KMS-11 (cell line): ENCODE data around the gene AP3M1.
A peak's percentile ranks its signal among the peaks of the same experiment; 100 is the strongest.
"Not testable (repeated sequence)": the region's sequence is repeated elsewhere in the genome, so short reads cannot be mapped to it uniquely, and the experiment has no call there.

Experiments used
- H2AFZ ChIP-seq: fragments of 200-600 bp; sonication (generic); 2 replicates; pipeline ENCODE4 v1.6.1; 2016; ENCODE audit warnings: antibody characterized with exemption, mixed run types, low read depth
- H3K27ac ChIP-seq: fragments of 200-600 bp; sonication (generic); 2 replicates; pipeline ENCODE4 v1.6.1; 2016; ENCODE audit warnings: mild to moderate bottlenecking, mixed run types
- H3K27me3 ChIP-seq: fragments of 200-600 bp; sonication (generic); 2 replicates; pipeline ENCODE4 v1.6.1; 2017; ENCODE audit warnings: mild to moderate bottlenecking, low read depth, mixed run types, moderate library complexity; ENCODE audit not compliant: insufficient read depth
- H3K36me3 ChIP-seq: fragments of 200-600 bp; sonication (generic); 2 replicates; pipeline ENCODE4 v1.6.1; 2017; ENCODE audit warnings: mild to moderate bottlenecking, mixed run types; ENCODE audit not compliant: insufficient read depth
- H3K4me1 ChIP-seq: fragments of 200-600 bp; sonication (generic); 2 replicates; pipeline ENCODE4 v1.6.1; 2016; ENCODE audit warnings: mild to moderate bottlenecking, low read depth, mixed run types; ENCODE audit not compliant: poor library complexity, severe bottlenecking
- H3K4me2 ChIP-seq: fragments of 200-600 bp; sonication (generic); 2 replicates; pipeline ENCODE4 v1.7.0; 2016; ENCODE audit warnings: mild to moderate bottlenecking, mixed run types
- H3K4me3 ChIP-seq: fragments of 200-600 bp; sonication (generic); IDR thresholded peaks from 2 replicates; pipeline ENCODE4 v1.6.1; 2017; ENCODE audit warnings: low read depth, low read length, mixed read lengths; ENCODE audit not compliant: insufficient read depth
- H3K79me2 ChIP-seq: fragments of 200-600 bp; sonication (generic); 2 replicates; pipeline ENCODE4 v1.6.1; 2016; ENCODE audit warnings: low read depth, mixed run types; ENCODE audit not compliant: insufficient read depth
- H3K9ac ChIP-seq: fragments of 200-600 bp; sonication (generic); 2 replicates; pipeline ENCODE4 v1.6.1; 2016; ENCODE audit warnings: mild to moderate bottlenecking, mixed run types
- H4K20me1 ChIP-seq: fragments of 200-600 bp; sonication (generic); 2 replicates; pipeline ENCODE4 v1.6.1; 2016; ENCODE audit warnings: mild to moderate bottlenecking, mixed run types; ENCODE audit not compliant: insufficient read depth
- TF ChIP-seq, protein P1 (sequence below): fragments of 200-600 bp; sonication (generic); conservative IDR thresholded peaks from 2 replicates; pipeline ENCODE4 v1.6.1; 2017; ENCODE audit warnings: low read depth, mild to moderate bottlenecking, antibody characterized with exemption, low read length, moderate library complexity, mixed read lengths

Gene AP3M1

DNA sequence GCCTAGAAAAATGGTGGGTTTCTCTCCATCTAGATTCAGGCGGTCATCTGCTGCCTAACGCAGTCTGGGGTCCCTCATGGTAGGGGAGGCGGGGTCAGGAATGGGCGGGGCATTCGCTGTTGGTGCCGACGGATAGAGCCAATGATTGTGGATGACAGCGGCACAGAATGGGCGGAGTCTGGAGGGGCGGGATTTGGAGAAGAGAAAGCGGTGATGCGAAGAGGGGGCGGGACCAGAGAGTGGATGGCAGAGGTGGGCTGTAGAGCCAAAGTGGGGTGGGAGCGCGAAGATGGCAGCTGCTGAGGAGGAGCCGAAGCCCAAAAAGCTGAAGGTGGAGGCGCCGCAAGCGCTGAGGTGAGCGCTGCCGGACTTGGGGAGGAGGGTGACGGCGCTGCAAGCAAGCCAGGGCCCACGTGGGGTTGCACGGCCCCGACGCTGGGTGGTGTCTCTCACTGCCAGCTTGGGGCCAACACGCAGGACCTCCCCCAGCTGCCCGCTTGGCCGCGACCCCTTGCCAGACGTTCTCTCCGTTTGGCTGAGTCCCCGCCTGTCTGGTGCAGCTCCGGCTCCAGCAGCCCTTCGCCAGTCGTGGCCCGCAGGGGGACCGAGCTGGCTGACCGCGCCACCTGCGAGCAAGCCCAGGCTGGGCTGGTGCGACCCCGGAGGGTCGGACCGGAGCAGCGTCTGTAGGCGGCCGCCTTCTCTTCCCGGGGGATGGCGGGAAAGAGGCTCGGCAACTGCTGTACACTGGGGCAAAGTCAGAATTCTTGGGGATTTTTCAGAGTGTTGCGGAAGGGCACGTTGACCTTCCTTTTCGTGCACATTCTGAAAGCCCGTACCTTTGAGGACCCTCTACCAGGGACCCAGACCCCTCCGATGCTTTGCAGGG is 606 bp upstream of the AP3M1 start, which contains the start of gene ADK:
Gene ADK (plus strand): TSS at position 232 of the 889 bp plus-strand sequence. CDS start 58 bp downstream, at position 290.
- H3K4me1 ChIP-seq: peaks cover 38% of the 10 kb centered on the region
- no peaks in the 10 kb centered on the region for H3K36me3 ChIP-seq
- peak within 1 kb of the TSS; percentile 63 for H2AFZ ChIP-seq
- H3K4me2 ChIP-seq: peak within 1 kb of the TSS; percentile 96
- H4K20me1 ChIP-seq: 0 out of 2 replicates have a peak, but pooled peaks cover 6% of the 10 kb centered on the region
- H3K27ac ChIP-seq: peak within 1 kb of the TSS; percentile 74
- peak within 1 kb of the TSS; percentile 25 for H3K4me3 ChIP-seq
- TF ChIP-seq, protein P1, sequence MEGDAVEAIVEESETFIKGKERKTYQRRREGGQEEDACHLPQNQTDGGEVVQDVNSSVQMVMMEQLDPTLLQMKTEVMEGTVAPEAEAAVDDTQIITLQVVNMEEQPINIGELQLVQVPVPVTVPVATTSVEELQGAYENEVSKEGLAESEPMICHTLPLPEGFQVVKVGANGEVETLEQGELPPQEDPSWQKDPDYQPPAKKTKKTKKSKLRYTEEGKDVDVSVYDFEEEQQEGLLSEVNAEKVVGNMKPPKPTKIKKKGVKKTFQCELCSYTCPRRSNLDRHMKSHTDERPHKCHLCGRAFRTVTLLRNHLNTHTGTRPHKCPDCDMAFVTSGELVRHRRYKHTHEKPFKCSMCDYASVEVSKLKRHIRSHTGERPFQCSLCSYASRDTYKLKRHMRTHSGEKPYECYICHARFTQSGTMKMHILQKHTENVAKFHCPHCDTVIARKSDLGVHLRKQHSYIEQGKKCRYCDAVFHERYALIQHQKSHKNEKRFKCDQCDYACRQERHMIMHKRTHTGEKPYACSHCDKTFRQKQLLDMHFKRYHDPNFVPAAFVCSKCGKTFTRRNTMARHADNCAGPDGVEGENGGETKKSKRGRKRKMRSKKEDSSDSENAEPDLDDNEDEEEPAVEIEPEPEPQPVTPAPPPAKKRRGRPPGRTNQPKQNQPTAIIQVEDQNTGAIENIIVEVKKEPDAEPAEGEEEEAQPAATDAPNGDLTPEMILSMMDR: no peak
- H3K9ac ChIP-seq: peak within 1 kb of the TSS; percentile 82
- no peaks in the 10 kb centered on the region for H3K27me3 ChIP-seq
- peaks cover 83% of the 10 kb centered on the region for H3K79me2 ChIP-seq

DNA sequence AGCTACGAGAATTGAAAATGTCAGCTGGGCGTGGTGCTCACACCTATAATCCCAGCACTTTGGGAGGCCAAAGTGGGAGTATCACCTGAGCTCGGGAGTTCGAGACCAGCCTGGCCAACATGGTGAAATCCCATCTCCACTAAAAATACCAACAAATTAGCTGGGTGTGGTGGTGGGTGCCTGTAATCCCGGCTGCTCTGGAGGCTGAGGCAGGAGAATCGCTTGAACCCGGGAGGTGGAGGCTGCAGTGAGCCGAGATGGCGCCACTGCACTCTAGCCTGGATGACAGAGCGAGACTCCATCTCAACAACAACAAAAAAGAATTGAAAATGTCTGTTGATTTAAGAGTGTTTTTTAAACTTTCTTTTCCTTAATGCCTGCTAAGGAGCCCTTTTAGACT is 3.6 kb downstream of the AP3M1 start:
- not testable (repeated sequence) for H3K27ac ChIP-seq, H3K4me2 ChIP-seq, H2AFZ ChIP-seq, H3K27me3 ChIP-seq, H3K9ac ChIP-seq, H4K20me1 ChIP-seq, H3K4me3 ChIP-seq, H3K36me3 ChIP-seq
- H3K4me1 ChIP-seq: peaks cover 19% of the 10 kb centered on the region
- peaks cover 72% of the 10 kb centered on the region for H3K79me2 ChIP-seq

DNA sequence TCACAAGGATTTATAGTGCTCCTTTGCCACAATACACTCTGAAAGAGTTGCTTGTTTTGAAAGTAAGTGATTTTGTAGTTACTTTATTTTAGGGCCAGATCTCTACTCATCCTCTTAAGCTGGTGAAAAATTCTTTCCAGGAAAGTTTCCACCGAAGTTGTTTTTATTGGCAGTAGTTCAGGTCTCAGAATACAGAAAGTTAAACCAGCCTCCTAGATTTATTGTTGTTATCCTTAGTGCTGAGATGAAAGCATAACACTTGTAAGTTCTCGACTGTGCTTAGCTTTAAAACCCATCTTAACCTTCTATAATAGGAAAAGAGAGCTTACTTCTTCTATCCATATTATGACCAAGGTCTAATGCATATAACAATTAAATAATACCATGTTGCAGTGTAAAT is 5.5 kb downstream of the AP3M1 start:
- Histone ChIP-seq H3K79me2 (peaks cover 69% of the 10 kb centered on the region), H3K4me1 (peaks cover 19% of the 10 kb centered on the region), H3K4me3 (no peak overlapping the region), H3K27ac (no peak overlapping the region), H4K20me1 (no peaks in the 10 kb centered on the region), H2AFZ (no peak overlapping the region), H3K27me3 (no peaks in the 10 kb centered on the region), H3K9ac (no peak overlapping the region), H3K4me2 (no peak overlapping the region), H3K36me3 (no peaks in the 10 kb centered on the region)
- TF ChIP-seq, protein P1: no peak

DNA sequence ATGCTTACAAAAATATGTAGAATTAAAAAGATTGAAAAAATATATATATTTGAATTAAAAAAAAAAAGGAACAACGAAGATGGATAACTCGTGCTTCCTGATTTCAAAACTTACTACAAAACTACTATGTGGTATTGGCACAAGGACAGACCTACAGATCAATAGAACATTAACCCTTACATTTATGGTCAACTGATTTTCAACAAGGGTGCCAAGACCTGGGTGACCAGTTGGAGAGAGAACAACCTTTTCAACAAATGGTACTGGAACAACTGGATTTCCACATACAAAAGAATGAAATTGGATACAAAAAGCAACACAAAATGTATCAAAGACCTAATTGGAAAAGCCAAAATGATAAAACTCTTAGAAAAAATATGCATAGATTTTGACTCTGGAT is 10.1 kb downstream of the AP3M1 start:
- TF ChIP-seq, protein P1: no peak
- Histone ChIP-seq H3K79me2 (peaks cover 28% of the 10 kb centered on the region; the same call in 1 of the 2 replicates), H3K36me3 (peaks cover 7% of the 10 kb centered on the region; the same call in 1 of the 2 replicates), H3K9ac (no peak overlapping the region), H4K20me1 (no peaks in the 10 kb centered on the region), H3K4me3 (no peak overlapping the region), H2AFZ (no peak overlapping the region), H3K4me2 (no peak overlapping the region), H3K4me1 (no peaks in the 10 kb centered on the region), H3K27me3 (no peaks in the 10 kb centered on the region), H3K27ac (no peak overlapping the region)

DNA sequence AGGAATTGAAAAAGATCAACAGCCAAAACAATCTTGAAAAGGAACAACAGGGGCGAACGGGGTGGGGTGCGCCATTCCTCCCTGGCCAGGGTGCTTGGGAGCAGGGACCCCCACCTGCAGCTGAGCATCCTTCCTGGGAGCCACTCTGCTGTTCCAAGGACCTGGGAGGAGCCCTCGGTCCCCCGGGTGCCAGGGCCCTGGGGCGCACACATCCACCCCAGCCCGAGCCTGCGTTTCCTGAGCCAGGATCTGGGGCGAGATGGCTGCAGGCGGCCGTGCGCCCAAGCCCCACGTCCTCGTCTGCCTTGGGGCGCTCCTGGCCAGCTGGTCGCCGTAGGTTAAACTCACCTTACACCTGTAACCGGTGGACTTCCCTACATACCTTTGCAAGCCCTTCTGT is 10.6 kb downstream of the AP3M1 start:
- Histone ChIP-seq H3K27me3 (no peaks in the 10 kb centered on the region), H4K20me1 (no peaks in the 10 kb centered on the region), H3K36me3 (peaks cover 7% of the 10 kb centered on the region; the same call in 1 of the 2 replicates), H3K79me2 (peaks cover 22% of the 10 kb centered on the region; the same call in 1 of the 2 replicates), H3K27ac (no peak overlapping the region), H3K4me3 (no peak overlapping the region), H2AFZ (no peak overlapping the region), H3K4me2 (no peak overlapping the region), H3K4me1 (no peaks in the 10 kb centered on the region), H3K9ac (no peak overlapping the region)
- TF ChIP-seq, protein P1: no peak

DNA sequence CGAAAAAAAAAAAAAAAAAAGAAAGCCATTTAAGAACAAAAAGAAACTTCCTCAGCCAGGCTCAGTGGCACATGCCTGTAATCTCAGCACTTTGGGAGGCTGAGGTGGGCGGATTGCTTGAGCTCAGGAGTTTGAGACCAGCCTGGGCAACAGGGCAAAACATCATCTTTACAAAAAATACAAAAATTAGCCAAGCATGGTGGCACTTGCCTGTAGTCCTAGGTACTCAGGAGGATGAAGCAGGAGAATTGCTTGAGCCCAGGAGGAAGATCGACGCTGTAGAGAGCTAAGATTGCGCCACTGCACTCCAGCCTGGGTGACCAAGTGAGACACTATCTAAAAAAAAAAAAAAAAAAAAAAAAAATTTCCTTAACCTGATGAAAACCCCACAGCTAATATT is 12.0 kb downstream of the AP3M1 start:
- not testable (repeated sequence) for H2AFZ ChIP-seq, H3K9ac ChIP-seq, H3K4me2 ChIP-seq, H3K27ac ChIP-seq, H3K4me3 ChIP-seq, H3K4me1 ChIP-seq, H3K27me3 ChIP-seq, H4K20me1 ChIP-seq, H3K79me2 ChIP-seq
- peaks cover 11% of the 10 kb centered on the region; the same call in 1 of the 2 replicates for H3K36me3 ChIP-seq
